Ovary (tissue), 3 donors: Measurements from ENCODE around the gene GLTPD2.

Source experiments
- POLR2A ChIP-seq: fragments of 450-650 bp; IDR thresholded peaks from one replicate; pipeline ENCODE4 v1.6.1; 2017; ENCODE audit warnings: antibody characterized with exemption, mild to moderate bottlenecking, moderate library complexity
- TF ChIP-seq, protein P1 (sequence below), 3 donors: fragments of 450-650 bp in 2 of 3; fragments of 200-600 bp in 1 of 3; IDR thresholded peaks; one replicate each; pipeline versions ENCODE4 v1.5.1 to v1.8.0; 2016 to 2022; ENCODE audit warnings: antibody characterized with exemption in 3 of 3, mild to moderate bottlenecking in 1 of 3
- donor health status: DM: no; HTN: no; CAD: no.

- TF ChIP-seq, protein P1, sequence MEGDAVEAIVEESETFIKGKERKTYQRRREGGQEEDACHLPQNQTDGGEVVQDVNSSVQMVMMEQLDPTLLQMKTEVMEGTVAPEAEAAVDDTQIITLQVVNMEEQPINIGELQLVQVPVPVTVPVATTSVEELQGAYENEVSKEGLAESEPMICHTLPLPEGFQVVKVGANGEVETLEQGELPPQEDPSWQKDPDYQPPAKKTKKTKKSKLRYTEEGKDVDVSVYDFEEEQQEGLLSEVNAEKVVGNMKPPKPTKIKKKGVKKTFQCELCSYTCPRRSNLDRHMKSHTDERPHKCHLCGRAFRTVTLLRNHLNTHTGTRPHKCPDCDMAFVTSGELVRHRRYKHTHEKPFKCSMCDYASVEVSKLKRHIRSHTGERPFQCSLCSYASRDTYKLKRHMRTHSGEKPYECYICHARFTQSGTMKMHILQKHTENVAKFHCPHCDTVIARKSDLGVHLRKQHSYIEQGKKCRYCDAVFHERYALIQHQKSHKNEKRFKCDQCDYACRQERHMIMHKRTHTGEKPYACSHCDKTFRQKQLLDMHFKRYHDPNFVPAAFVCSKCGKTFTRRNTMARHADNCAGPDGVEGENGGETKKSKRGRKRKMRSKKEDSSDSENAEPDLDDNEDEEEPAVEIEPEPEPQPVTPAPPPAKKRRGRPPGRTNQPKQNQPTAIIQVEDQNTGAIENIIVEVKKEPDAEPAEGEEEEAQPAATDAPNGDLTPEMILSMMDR (IDR thresholded peaks at IDR 0.05), result no peak
- no peak for TF ChIP-seq POLR2A
Observed at GRCh38 chr17:4785311-4786105, 3.3 kb upstream of the GLTPD2 start.
